ENCODE results near the gene ZDHHC4. TPM values are rescaled to one million over a fixed set of nuclear protein-coding genes. Genes with fewer than 3 reads are reported as not detected.

ZDHHC4 gene
- total and polyA plus RNA-seq, 2 experiments from 2014 or later, result 55.4 to 72.6 TPM

- Histone ChIP-seq H3K4me3 (no peak overlapping the region), H3K27ac (no peak overlapping the region), H3K9me2 (ENCODE audit: insufficient read depth) (no peaks in the 10 kb centered on the region), H3F3A (ENCODE audit: insufficient read depth) (no peaks in the 10 kb centered on the region), H4K20me1 (ENCODE audit: insufficient read depth) (no peaks in the 10 kb centered on the region), H3K4me2 (ENCODE audit: unreplicated experiment) (no peak overlapping the region), H3K9ac (no peak overlapping the region), H2AFZ (no peak overlapping the region), H3K4me1 (ENCODE audit: insufficient read depth) (no peaks in the 10 kb centered on the region), H3K36me3 (ENCODE audit: low read depth) (no peaks in the 10 kb centered on the region), H3K27me3 (replicated peaks; ENCODE audit: insufficient read depth) (peaks cover 47% of the 10 kb centered on the region), H3K9me3 (ENCODE audit: low read depth) (no peaks in the 10 kb centered on the region), H3K79me2 (ENCODE audit: insufficient read depth) (no peaks in the 10 kb centered on the region)
- WGBS, 2 experiments (ENCODE audit: low coverage in 1 of 2, low lambda C conversion rate in 2 of 2, missing lambda C conversion rate in 2 of 2), result 53 to 55% methylated on average over 19 of the region's 19 CpGs
- TF ChIP-seq EZH2phosphoT487 (IDR thresholded peaks at IDR 0.05; ENCODE audit: insufficient read depth, low read depth) (no peak), EZH2 (IDR thresholded peaks at IDR 0.05; ENCODE audit: insufficient read depth, poor library complexity, severe bottlenecking) (no peak)
- no peak for DNase-seq
- in situ Hi-C loops (cut with MboI), result no loop called here
Observed at GRCh38 chr7:6531492-6532279, 45.6 kb upstream of the ZDHHC4 start.

- H3K27me3 ChIP-seq (replicated peaks; ENCODE audit: insufficient read depth), result peaks cover 41% of the 10 kb centered on the region
- WGBS, 2 experiments (ENCODE audit: low coverage in 1 of 2, low lambda C conversion rate in 2 of 2, missing lambda C conversion rate in 2 of 2), result 17 to 26% methylated on average over 7 of the region's 7 CpGs
Observed at GRCh38 chr7:6532516-6532915, 44.7 kb upstream of the ZDHHC4 start.

GRCh38 chr7:6533893-6534495 lies 43.3 kb upstream of the ZDHHC4 start:
- 38 to 39% methylated on average over 12 of the region's 12 CpGs for WGBS, 2 experiments (ENCODE audit: low coverage in 1 of 2, low lambda C conversion rate in 2 of 2, missing lambda C conversion rate in 2 of 2)
- H3K9me3 ChIP-seq (ENCODE audit: low read depth), result no peaks in the 10 kb centered on the region
- in situ Hi-C loops (cut with MboI), result no loop called here
- H3K9me2 ChIP-seq (ENCODE audit: insufficient read depth), result no peaks in the 10 kb centered on the region
- no peaks in the 10 kb centered on the region for H3K36me3 ChIP-seq (ENCODE audit: low read depth)
- no peaks in the 10 kb centered on the region for H4K20me1 ChIP-seq (ENCODE audit: insufficient read depth)
- DNase-seq, result no peak
- H3F3A ChIP-seq (ENCODE audit: insufficient read depth), result no peaks in the 10 kb centered on the region
- no peak overlapping the region for H3K4me3 ChIP-seq
- TF ChIP-seq EZH2phosphoT487 (IDR thresholded peaks at IDR 0.05; ENCODE audit: insufficient read depth, low read depth) (no peak), EZH2 (IDR thresholded peaks at IDR 0.05; ENCODE audit: insufficient read depth, poor library complexity, severe bottlenecking) (no peak)
- no peak overlapping the region for H3K4me2 ChIP-seq (ENCODE audit: unreplicated experiment)
- peaks cover 48% of the 10 kb centered on the region for H3K27me3 ChIP-seq (replicated peaks; ENCODE audit: insufficient read depth)
- H3K27ac ChIP-seq, result no peak overlapping the region
- H2AFZ ChIP-seq, result no peak overlapping the region
- H3K79me2 ChIP-seq (ENCODE audit: insufficient read depth), result no peaks in the 10 kb centered on the region
- no peak overlapping the region for H3K9ac ChIP-seq
- no peaks in the 10 kb centered on the region for H3K4me1 ChIP-seq (ENCODE audit: insufficient read depth)

More at GRCh38 chr7:6532516-6532915, 44.7 kb upstream of the ZDHHC4 start:
- Histone ChIP-seq H3K9me3 (ENCODE audit: low read depth) (no peaks in the 10 kb centered on the region), H3K79me2 (ENCODE audit: insufficient read depth) (no peaks in the 10 kb centered on the region), H3K36me3 (ENCODE audit: low read depth) (no peaks in the 10 kb centered on the region), H3K27ac (no peak overlapping the region), H3K4me1 (ENCODE audit: insufficient read depth) (no peaks in the 10 kb centered on the region), H3K9me2 (ENCODE audit: insufficient read depth) (no peaks in the 10 kb centered on the region), H3K9ac (no peak overlapping the region), H3F3A (ENCODE audit: insufficient read depth) (no peaks in the 10 kb centered on the region), H3K4me3 (no peak overlapping the region), H3K4me2 (ENCODE audit: unreplicated experiment) (no peak overlapping the region), H4K20me1 (ENCODE audit: insufficient read depth) (no peaks in the 10 kb centered on the region), H2AFZ (no peak overlapping the region)
- in situ Hi-C loops (cut with MboI), result no loop called here
- no peak for TF ChIP-seq EZH2 (IDR thresholded peaks at IDR 0.05; ENCODE audit: insufficient read depth, poor library complexity, severe bottlenecking)
- TF ChIP-seq EZH2phosphoT487 (IDR thresholded peaks at IDR 0.05; ENCODE audit: insufficient read depth, low read depth), result no peak
- no peak for DNase-seq

- Histone ChIP-seq H3K36me3 (ENCODE audit: low read depth) (no peaks in the 10 kb centered on the region), H3F3A (ENCODE audit: insufficient read depth) (no peaks in the 10 kb centered on the region), H3K9me3 (ENCODE audit: low read depth) (no peaks in the 10 kb centered on the region), H3K4me2 (ENCODE audit: unreplicated experiment) (no peak overlapping the region), H3K27me3 (replicated peaks; ENCODE audit: insufficient read depth) (peaks cover 35% of the 10 kb centered on the region), H3K4me3 (no peak overlapping the region), H3K9me2 (ENCODE audit: insufficient read depth) (no peaks in the 10 kb centered on the region), H4K20me1 (ENCODE audit: insufficient read depth) (no peaks in the 10 kb centered on the region), H3K9ac (no peak overlapping the region), H3K4me1 (ENCODE audit: insufficient read depth) (no peaks in the 10 kb centered on the region), H2AFZ (no peak overlapping the region), H3K79me2 (ENCODE audit: insufficient read depth) (no peaks in the 10 kb centered on the region), H3K27ac (no peak overlapping the region)
- in situ Hi-C loops (cut with MboI), result no loop called here
- WGBS, 2 experiments (ENCODE audit: low coverage in 1 of 2, low lambda C conversion rate in 2 of 2, missing lambda C conversion rate in 2 of 2), result 4 to 11% methylated on average over 20 to 54 of the region's 56 CpGs
- TF ChIP-seq EZH2 (IDR thresholded peaks at IDR 0.05; ENCODE audit: insufficient read depth, poor library complexity, severe bottlenecking) (no peak), EZH2phosphoT487 (IDR thresholded peaks at IDR 0.05; ENCODE audit: insufficient read depth, low read depth) (no peak)
- DNase-seq, result no peak
Observed at GRCh38 chr7:6536262-6537260, 40.7 kb upstream of the ZDHHC4 start.

Measured in GM23248 (cell line).